CD14-positive monocyte (primary cell): ENCODE measurements around the gene STN1. TPM values are rescaled to one million over a fixed set of nuclear protein-coding genes. Genes with fewer than 3 reads are reported as not detected.

Experiments used
- DNase-seq, 3 donors: peaks; one replicate each; pipeline ENCODE4 v3.0.0-alpha.2; 2011 to 2022
- H2AFZ ChIP-seq: 2 replicates; pipeline ENCODE4 v1.6.0; 2012; ENCODE audit warnings: mild to moderate bottlenecking, low read depth, low read length, inconsistent platforms; ENCODE audit not compliant: insufficient read depth, poor library complexity, severe bottlenecking
- H3K27ac ChIP-seq, 2 donors: 1 replicate in 1 of 2; 2 replicates in 1 of 2; pipeline ENCODE4 v1.5.1; 2012 to 2013; ENCODE audit warnings: low read length in 2 of 2, control low read depth in 1 of 2, inconsistent platforms in 1 of 2, low read depth in 1 of 2, mild to moderate bottlenecking in 1 of 2
- H3K27me3 ChIP-seq, 2 donors: one replicate each; pipeline versions ENCODE4 v1.6.0 to v1.6.1; 2011 to 2013; ENCODE audit warnings: low read length in 2 of 2; ENCODE audit not compliant: control insufficient read depth in 2 of 2, insufficient read depth in 2 of 2
- H3K36me3 ChIP-seq, 2 donors: replicated peaks in 1 of 2; 1 replicate in 1 of 2; 2 replicates in 1 of 2; pipeline versions ENCODE4 v1.5.1 to v1.6.1; 2012 to 2013; ENCODE audit warnings: low read length in 2 of 2, control low read depth in 1 of 2, inconsistent platforms in 1 of 2, mild to moderate bottlenecking in 1 of 2; ENCODE audit not compliant: insufficient read depth in 2 of 2, control insufficient read depth in 1 of 2
- H3K4me1 ChIP-seq, 2 donors: 1 replicate in 1 of 2; 2 replicates in 1 of 2; pipeline versions ENCODE4 v1.5.1 to v1.6.1; 2012 to 2013; ENCODE audit warnings: low read length in 2 of 2, control low read depth in 1 of 2, inconsistent platforms in 1 of 2, mild to moderate bottlenecking in 1 of 2, moderate library complexity in 1 of 2; ENCODE audit not compliant: insufficient read depth in 2 of 2, control insufficient read depth in 1 of 2
- H3K4me2 ChIP-seq: replicated peaks from 2 replicates; pipeline ENCODE3; 2012; ENCODE audit warnings: low read length, moderate library complexity, mild to moderate bottlenecking; ENCODE audit not compliant: poor library complexity, severe bottlenecking; ENCODE audit errors: extremely low read depth
- H3K4me3 ChIP-seq, 3 experiments: fragments of 200-600 bp in 1 of 3; sonication (generic) in 1 of 3; replicated peaks in 1 of 3; 1 replicate in 2 of 3; 2 replicates in 1 of 3; pipeline ENCODE4 v1.5.1; 2011 to 2013; ENCODE audit warnings: low read length in 3 of 3, mild to moderate bottlenecking in 3 of 3, control low read depth in 2 of 3, low read depth in 2 of 3, inconsistent platforms in 1 of 3, moderate library complexity in 1 of 3
- H3K79me2 ChIP-seq: 2 replicates; pipeline ENCODE4 v1.6.0; 2012; ENCODE audit warnings: mild to moderate bottlenecking, control low read depth, inconsistent platforms, low read length, moderate library complexity; ENCODE audit not compliant: insufficient read depth
- H3K9ac ChIP-seq: 2 replicates; pipeline ENCODE4 v1.6.0; 2017; ENCODE audit warnings: low read length, mild to moderate bottlenecking; ENCODE audit not compliant: insufficient read depth, poor library complexity, severe bottlenecking
- H3K9me3 ChIP-seq, 2 donors: replicated peaks in 1 of 2; 1 replicate in 1 of 2; 2 replicates in 1 of 2; pipeline versions ENCODE4 v1.5.1 to v1.6.1; 2012 to 2013; ENCODE audit warnings: low read length in 2 of 2, control low read depth in 1 of 2; ENCODE audit not compliant: control insufficient read depth in 1 of 2, insufficient read depth in 1 of 2
- H4K20me1 ChIP-seq: 2 replicates; pipeline ENCODE4 v1.6.0; 2012; ENCODE audit warnings: mild to moderate bottlenecking, low read length, control low read depth, moderate library complexity; ENCODE audit not compliant: insufficient read depth
- H3K27ac Mint-ChIP-seq, 7 donors: one replicate each; pipeline ENCODE4 v1.8.0; 2020; ENCODE audit warnings: mild to moderate bottlenecking in 7 of 7, mixed read lengths in 7 of 7, moderate library complexity in 6 of 7, inconsistent platforms in 2 of 7
- H3K27me3 Mint-ChIP-seq, 3 donors: one replicate each; pipeline ENCODE4 v1.8.0; 2021 to 2022; ENCODE audit warnings: low read depth in 3 of 3, mild to moderate bottlenecking in 3 of 3, mixed read lengths in 3 of 3, moderate library complexity in 3 of 3, inconsistent platforms in 1 of 3
- H3K36me3 Mint-ChIP-seq, 2 donors: one replicate each; pipeline ENCODE4 v1.8.0; 2020; ENCODE audit warnings: mixed read lengths in 2 of 2, inconsistent platforms in 1 of 2, mild to moderate bottlenecking in 1 of 2
- H3K4me1 Mint-ChIP-seq: one replicate; pipeline ENCODE4 v1.8.0; 2020; ENCODE audit warnings: mild to moderate bottlenecking, mixed read lengths
- H3K4me3 Mint-ChIP-seq, 2 donors: one replicate each; pipeline ENCODE4 v1.8.0; 2020; ENCODE audit warnings: mild to moderate bottlenecking in 2 of 2, mixed read lengths in 2 of 2, moderate library complexity in 1 of 2
- H3K9me3 Mint-ChIP-seq, 7 donors: one replicate each; pipeline ENCODE4 v1.8.0; 2020 to 2022; ENCODE audit warnings: mixed read lengths in 7 of 7, mild to moderate bottlenecking in 6 of 7, moderate library complexity in 6 of 7, inconsistent platforms in 2 of 7
- CTCF ChIP-seq: fragments of 200-600 bp; IDR thresholded peaks from one replicate; pipeline ENCODE4 v1.8.0; 2022; ENCODE audit warnings: antibody characterized with exemption, mild to moderate bottlenecking
- WGBS: methylation state at CpG from one replicate; pipeline ENCODE4 v1.1.5; 2013; ENCODE audit warnings: missing lambda C conversion rate; ENCODE audit not compliant: insufficient coverage; 5-methylcytosine and 5-hydroxymethylcytosine counted together
- intact Hi-C, 2 donors: fragments of 100-400 bp; cut with micrococcal nuclease; formaldehyde crosslinking; loops; one replicate each; pipeline versions ENCODE4 v1.15.0 to v1.15.1; 2023
- polyA plus RNA-seq, 3 donors: library from polyadenylated mRNA; depleted of rRNA in 1 of 3; unstranded in 2 of 3; stranded (reverse) in 1 of 3; fragments of 300-500 nt in 2 of 3; fragments of >200 nt in 1 of 3; fragmentation: Illumina TruSeq in 2 of 3; gene quantifications; 1 replicate in 2 of 3; 2 replicates in 1 of 3; pipeline ENCODE4 v1.2.3, GENCODE V29; 2012 to 2021

STN1 gene
- polyA plus RNA-seq, 3 donors, result 19.3 to 37.4 (median 35.9) TPM

GRCh38 chr10:103939522-103939921 is 21.5 kb upstream of the STN1 start:
- Histone ChIP-seq H2AFZ (no peak overlapping the region), H3K27me3 (no peaks in the 10 kb centered on the region), H4K20me1 (no peaks in the 10 kb centered on the region), H3K9ac (no peak overlapping the region), H3K4me3 (no peak overlapping the region), H3K27ac (no peak overlapping the region), H3K4me1 (no peaks in the 10 kb centered on the region), H3K4me2 (no peak overlapping the region), H3K9me3 (no peaks in the 10 kb centered on the region), H3K36me3 (no peaks in the 10 kb centered on the region), H3K79me2 (no peaks in the 10 kb centered on the region)
- Mint-ChIP-seq H3K27ac (no peak overlapping the region), H3K27me3 (peaks cover 0 to 5% (median 1%) of the 10 kb centered on the region in 3 donors), H3K9me3 (no peaks in the 10 kb centered on the region), H3K4me1 (no peaks in the 10 kb centered on the region), H3K4me3 (no peak overlapping the region), H3K36me3 (no peaks in the 10 kb centered on the region)
- TF ChIP-seq CTCF, result no peak
- no peak for DNase-seq
- intact Hi-C loops, result no loop called here

- DNase-seq, result no peak
- H3K4me1 ChIP-seq, result no peaks in the 10 kb centered on the region
- intact Hi-C loops, result no loop called here
- TF ChIP-seq CTCF, result no peak
- H3K36me3 ChIP-seq, result no peaks in the 10 kb centered on the region
- Mint-ChIP-seq H3K9me3 (no peaks in the 10 kb centered on the region), H3K27ac (no peak overlapping the region), H3K4me1 (no peaks in the 10 kb centered on the region), H3K4me3 (no peak overlapping the region), H3K36me3 (no peaks in the 10 kb centered on the region), H3K27me3 (peaks cover 0 to 2% (median 1%) of the 10 kb centered on the region in 3 donors)
- H3K27ac ChIP-seq, result no peak overlapping the region
- no peaks in the 10 kb centered on the region for H3K79me2 ChIP-seq
- H3K9ac ChIP-seq, result no peak overlapping the region
- no peaks in the 10 kb centered on the region for H3K9me3 ChIP-seq
- H3K4me3 ChIP-seq, result no peak overlapping the region
- WGBS, result 99% methylated on average over 5 of the region's 6 CpGs
- H3K27me3 ChIP-seq, result no peaks in the 10 kb centered on the region
- peak overlapping the region; percentile 3 for H2AFZ ChIP-seq
- no peaks in the 10 kb centered on the region for H4K20me1 ChIP-seq
- H3K4me2 ChIP-seq, result no peak overlapping the region
Observed at GRCh38 chr10:103936022-103936421, 18.0 kb upstream of the STN1 start.
